HG02588 (cell line): Measurements from ENCODE around the gene PNPLA1.
"Not testable (repeated sequence)": the region's sequence is repeated elsewhere in the genome, so short reads cannot be mapped to it uniquely, and the experiment has no call there.

Source experiments
- ATAC-seq: cut with Tn5 transposase; IDR thresholded peaks from one replicate; pipeline ENCODE4 v1.9.1; 2021; ENCODE audit warnings: mild to moderate bottlenecking, moderate library complexity; ENCODE audit not compliant: unreplicated experiment

PNPLA1 gene

GRCh38 chr6:36334832-36335459 is 65.1 kb downstream of the PNPLA1 start:
- ATAC-seq: no peak

- ATAC-seq: no peak
These were observed 65.8 kb downstream of the PNPLA1 start for GRCh38 chr6:36335465-36336207.

- no peak for ATAC-seq
These were observed 66.4 kb downstream of the PNPLA1 start for GRCh38 chr6:36336208-36336710.

GRCh38 chr6:36336779-36337241 is 67.0 kb downstream of the PNPLA1 start, which contains the start of gene BNIP5:
Gene BNIP5, minus strand, starts transcription at chr6:36336888. Its CDS starts 6,198 bp downstream, at chr6:36330690.
- no peak for ATAC-seq

- no peak for ATAC-seq
These were observed 68.0 kb downstream of the PNPLA1 start for GRCh38 chr6:36337814-36338213.

- not testable (repeated sequence) for ATAC-seq
These were observed 68.4 kb downstream of the PNPLA1 start for GRCh38 chr6:36338223-36338622.

GRCh38 chr6:36339146-36339545 is 69.3 kb downstream of the PNPLA1 start:
- no peak for ATAC-seq

- no peak for ATAC-seq
These were observed 70.4 kb downstream of the PNPLA1 start for GRCh38 chr6:36340306-36340617.

- no peak for ATAC-seq
These were observed 71.0 kb downstream of the PNPLA1 start for GRCh38 chr6:36340618-36341454.

GRCh38 chr6:36343109-36343680 is 73.3 kb downstream of the PNPLA1 start:
- ATAC-seq: no peak

- no peak for ATAC-seq
These were observed 76.0 kb downstream of the PNPLA1 start for GRCh38 chr6:36345681-36346466.

GRCh38 chr6:36346486-36347273 is 76.8 kb downstream of the PNPLA1 start:
- ATAC-seq: no peak

GRCh38 chr6:36347621-36348020 is 77.8 kb downstream of the PNPLA1 start:
- no peak for ATAC-seq

GRCh38 chr6:36349240-36349639 is 79.4 kb downstream of the PNPLA1 start:
- ATAC-seq: no peak

GRCh38 chr6:36350082-36350481 is 80.2 kb downstream of the PNPLA1 start:
- no peak for ATAC-seq

- ATAC-seq: no peak
These were observed 81.1 kb downstream of the PNPLA1 start for GRCh38 chr6:36350681-36351571.

GRCh38 chr6:36352477-36353157 is 82.8 kb downstream of the PNPLA1 start:
- no peak for ATAC-seq

- no peak for ATAC-seq
These were observed 83.6 kb downstream of the PNPLA1 start for GRCh38 chr6:36353411-36353915.
